HepG2 (cell line): ENCODE results near the gene ANKS3. TPM values are rescaled to one million over a fixed set of nuclear protein-coding genes. Genes with fewer than 3 reads are reported as not detected.

Experiments used
- BCL3 ChIP-seq: sonication (generic); formaldehyde crosslinking; IDR thresholded peaks from 2 replicates; pipeline ENCODE4 v1.5.1; 2020; ENCODE audit warnings: mild to moderate bottlenecking, missing genetic modification reagents, moderate library complexity
- BCL6 ChIP-seq: IDR thresholded peaks from 2 replicates; pipeline ENCODE4 v1.6.1; 2016; ENCODE audit warnings: missing genetic modification reagents, missing compliant biosample characterization
- ETV5 ChIP-seq: IDR thresholded peaks from 2 replicates; pipeline ENCODE4 v1.6.1; 2018; ENCODE audit warnings: missing biosample characterization, missing genetic modification reagents, inconsistent platforms, borderline replicate concordance
- FOXP1 ChIP-seq, 2 experiments: fragments of 450-650 bp in 1 of 2; IDR thresholded peaks; 2 replicates each; pipeline ENCODE4 v1.6.1; 2017 to 2018; ENCODE audit warnings: antibody characterized with exemption in 1 of 2
- HDAC1 ChIP-seq: sonication (generic); formaldehyde crosslinking; IDR thresholded peaks from 2 replicates; pipeline ENCODE4 v1.5.1; 2020; ENCODE audit warnings: mild to moderate bottlenecking, missing genetic modification reagents
- HOXA7 ChIP-seq: sonication (generic); formaldehyde crosslinking; IDR thresholded peaks from 2 replicates; pipeline ENCODE4 v1.8.1; 2022; ENCODE audit warnings: mild to moderate bottlenecking, missing genetic modification reagents, moderate library complexity
- MBNL3 ChIP-seq: fragments of 250-450 bp; sonication (Bioruptor Pico); conservative IDR thresholded peaks from 2 replicates; pipeline ENCODE4 v1.8.0; 2022; ENCODE audit warnings: mild to moderate bottlenecking, inconsistent platforms
- SNAI1 ChIP-seq: sonication (generic); formaldehyde crosslinking; IDR thresholded peaks from 2 replicates; pipeline ENCODE4 v1.5.0; 2020; ENCODE audit warnings: mild to moderate bottlenecking, missing genetic modification reagents, borderline replicate concordance
- TAF1 ChIP-seq: sonication (generic); formaldehyde crosslinking; IDR thresholded peaks from 2 replicates; pipeline ENCODE4 v1.4.0; 2020; ENCODE audit warnings: missing genetic modification reagents
- ZFAT ChIP-seq: sonication (generic); formaldehyde crosslinking; conservative IDR thresholded peaks from 2 replicates; pipeline ENCODE4 v1.8.1; 2023; ENCODE audit warnings: missing genetic modification reagents, inconsistent platforms
- ZNF101 ChIP-seq: sonication (generic); formaldehyde crosslinking; IDR thresholded peaks from 2 replicates; pipeline ENCODE4 v1.4.0; 2020; ENCODE audit warnings: mild to moderate bottlenecking, low read depth, missing genetic modification reagents, borderline replicate concordance
- ZNF331 ChIP-seq: sonication (generic); formaldehyde crosslinking; IDR thresholded peaks from 2 replicates; pipeline ENCODE4 v1.4.0; 2020; ENCODE audit warnings: missing genetic modification reagents
- ZSCAN22 ChIP-seq: sonication (generic); formaldehyde crosslinking; IDR thresholded peaks from 2 replicates; pipeline ENCODE4 v1.4.0; 2020; ENCODE audit warnings: mild to moderate bottlenecking, missing genetic modification reagents
- ZUFSP ChIP-seq: sonication (generic); formaldehyde crosslinking; IDR thresholded peaks from 2 replicates; pipeline ENCODE4 v1.9.0; 2021; ENCODE audit warnings: missing genetic modification reagents, mild to moderate bottlenecking, borderline replicate concordance
- polyA plus RNA-seq, 8 experiments: library from polyadenylated mRNA; depleted of rRNA in 3 of 8; stranded (reverse) in 7 of 8; unstranded in 1 of 8; fragments of >200 nt; fragmentation: Illumina TruSeq in 4 of 8; extraction: Trizol in 4 of 8; gene quantifications; 2 replicates each; pipeline versions ENCODE4 v1.2.1 to v1.2.3, GENCODE V29; 2011 to 2016; ENCODE audit warnings: low read depth in 4 of 8, missing spikeins in 1 of 8, mixed read lengths in 1 of 8; ENCODE audit not compliant: insufficient read depth in 1 of 8
- total RNA-seq, 5 experiments: library from RNA; depleted of rRNA; stranded (reverse); fragments of >200 nt; fragmentation: Illumina TruSeq; extraction: Trizol; gene quantifications; 2 replicates each; pipeline ENCODE4 v1.2.3, GENCODE V29; 2016; ENCODE audit warnings: low read depth in 1 of 5
- TF ChIP-seq, protein P1 (sequence below): sonication (generic); formaldehyde crosslinking; IDR thresholded peaks from 2 replicates; pipeline ENCODE4 v1.4.0; 2020; ENCODE audit warnings: missing genetic modification reagents, borderline replicate concordance
- TF ChIP-seq, protein P2 (sequence below): sonication (generic); formaldehyde crosslinking; IDR thresholded peaks from 2 replicates; pipeline ENCODE4 v1.5.0; 2020; ENCODE audit warnings: missing genetic modification reagents
- TF ChIP-seq, protein P3 (sequence below): sonication (generic); formaldehyde crosslinking; IDR thresholded peaks from 2 replicates; pipeline ENCODE4 v1.8.0; 2022; ENCODE audit warnings: mild to moderate bottlenecking, missing genetic modification reagents, moderate library complexity
- TF ChIP-seq, protein P4 (sequence below): sonication (generic); formaldehyde crosslinking; IDR thresholded peaks from 2 replicates; pipeline ENCODE4 v1.5.0; 2020; ENCODE audit warnings: mild to moderate bottlenecking, missing genetic modification reagents, borderline replicate concordance

Gene ANKS3
- total and polyA plus RNA-seq, 2 of the 13 experiments (the other 11 are each of a cell fraction or from before 2014, with no cell fraction given), result 11.4 to 15.9 TPM

- TF ChIP-seq, protein P1, sequence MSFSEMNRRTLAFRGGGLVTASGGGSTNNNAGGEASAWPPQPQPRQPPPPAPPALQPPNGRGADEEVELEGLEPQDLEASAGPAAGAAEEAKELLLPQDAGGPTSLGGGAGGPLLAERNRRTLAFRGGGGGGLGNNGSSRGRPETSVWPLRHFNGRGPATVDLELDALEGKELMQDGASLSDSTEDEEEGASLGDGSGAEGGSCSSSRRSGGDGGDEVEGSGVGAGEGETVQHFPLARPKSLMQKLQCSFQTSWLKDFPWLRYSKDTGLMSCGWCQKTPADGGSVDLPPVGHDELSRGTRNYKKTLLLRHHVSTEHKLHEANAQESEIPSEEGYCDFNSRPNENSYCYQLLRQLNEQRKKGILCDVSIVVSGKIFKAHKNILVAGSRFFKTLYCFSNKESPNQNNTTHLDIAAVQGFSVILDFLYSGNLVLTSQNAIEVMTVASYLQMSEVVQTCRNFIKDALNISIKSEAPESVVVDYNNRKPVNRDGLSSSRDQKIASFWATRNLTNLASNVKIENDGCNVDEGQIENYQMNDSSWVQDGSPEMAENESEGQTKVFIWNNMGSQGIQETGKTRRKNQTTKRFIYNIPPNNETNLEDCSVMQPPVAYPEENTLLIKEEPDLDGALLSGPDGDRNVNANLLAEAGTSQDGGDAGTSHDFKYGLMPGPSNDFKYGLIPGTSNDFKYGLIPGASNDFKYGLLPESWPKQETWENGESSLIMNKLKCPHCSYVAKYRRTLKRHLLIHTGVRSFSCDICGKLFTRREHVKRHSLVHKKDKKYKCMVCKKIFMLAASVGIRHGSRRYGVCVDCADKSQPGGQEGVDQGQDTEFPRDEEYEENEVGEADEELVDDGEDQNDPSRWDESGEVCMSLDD (CRISPR knock-in tag), result no peak
- TF ChIP-seq, protein P2, sequence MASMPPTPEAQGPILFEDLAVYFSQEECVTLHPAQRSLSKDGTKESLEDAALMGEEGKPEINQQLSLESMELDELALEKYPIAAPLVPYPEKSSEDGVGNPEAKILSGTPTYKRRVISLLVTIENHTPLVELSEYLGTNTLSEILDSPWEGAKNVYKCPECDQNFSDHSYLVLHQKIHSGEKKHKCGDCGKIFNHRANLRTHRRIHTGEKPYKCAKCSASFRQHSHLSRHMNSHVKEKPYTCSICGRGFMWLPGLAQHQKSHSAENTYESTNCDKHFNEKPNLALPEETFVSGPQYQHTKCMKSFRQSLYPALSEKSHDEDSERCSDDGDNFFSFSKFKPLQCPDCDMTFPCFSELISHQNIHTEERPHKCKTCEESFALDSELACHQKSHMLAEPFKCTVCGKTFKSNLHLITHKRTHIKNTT (CRISPR knock-in tag), result no peak
- no peak for TF ChIP-seq FOXP1 (IDR thresholded peaks at IDR 0.05)
- no peak for TF ChIP-seq FOXP1 (CRISPR knock-in tag; IDR thresholded peaks at IDR 0.05)
- TF ChIP-seq ZSCAN22 (CRISPR knock-in tag), result no peak
- TF ChIP-seq TAF1 (CRISPR knock-in tag), result no peak
- TF ChIP-seq BCL3 (CRISPR knock-in tag), result no peak
- TF ChIP-seq, protein P3, sequence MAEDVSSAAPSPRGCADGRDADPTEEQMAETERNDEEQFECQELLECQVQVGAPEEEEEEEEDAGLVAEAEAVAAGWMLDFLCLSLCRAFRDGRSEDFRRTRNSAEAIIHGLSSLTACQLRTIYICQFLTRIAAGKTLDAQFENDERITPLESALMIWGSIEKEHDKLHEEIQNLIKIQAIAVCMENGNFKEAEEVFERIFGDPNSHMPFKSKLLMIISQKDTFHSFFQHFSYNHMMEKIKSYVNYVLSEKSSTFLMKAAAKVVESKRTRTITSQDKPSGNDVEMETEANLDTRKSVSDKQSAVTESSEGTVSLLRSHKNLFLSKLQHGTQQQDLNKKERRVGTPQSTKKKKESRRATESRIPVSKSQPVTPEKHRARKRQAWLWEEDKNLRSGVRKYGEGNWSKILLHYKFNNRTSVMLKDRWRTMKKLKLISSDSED (CRISPR knock-in tag), result no peak
- TF ChIP-seq, protein P4, sequence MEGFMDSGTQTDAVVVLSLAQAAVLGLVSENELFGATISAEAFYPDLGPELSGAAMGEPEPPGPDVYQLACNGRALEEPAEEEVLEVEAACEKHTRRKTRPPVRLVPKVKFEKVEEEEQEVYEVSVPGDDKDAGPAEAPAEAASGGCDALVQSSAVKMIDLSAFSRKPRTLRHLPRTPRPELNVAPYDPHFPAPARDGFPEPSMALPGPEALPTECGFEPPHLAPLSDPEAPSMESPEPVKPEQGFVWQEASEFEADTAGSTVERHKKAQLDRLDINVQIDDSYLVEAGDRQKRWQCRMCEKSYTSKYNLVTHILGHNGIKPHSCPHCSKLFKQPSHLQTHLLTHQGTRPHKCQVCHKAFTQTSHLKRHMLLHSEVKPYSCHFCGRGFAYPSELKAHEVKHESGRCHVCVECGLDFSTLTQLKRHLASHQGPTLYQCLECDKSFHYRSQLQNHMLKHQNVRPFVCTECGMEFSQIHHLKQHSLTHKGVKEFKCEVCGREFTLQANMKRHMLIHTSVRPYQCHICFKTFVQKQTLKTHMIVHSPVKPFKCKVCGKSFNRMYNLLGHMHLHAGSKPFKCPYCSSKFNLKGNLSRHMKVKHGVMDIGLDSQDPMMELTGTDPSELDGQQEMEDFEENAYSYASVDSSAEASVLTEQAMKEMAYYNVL, result no peak
- TF ChIP-seq HOXA7 (CRISPR knock-in tag), result no peak
- TF ChIP-seq BCL6, result peak; percentile 69
- no peak for TF ChIP-seq SNAI1 (CRISPR knock-in tag)
- no peak for TF ChIP-seq ZNF101 (CRISPR knock-in tag)
- 0 out of 2 replicates have a peak, but pooled peaks have one; percentile 2 for TF ChIP-seq ETV5 (CRISPR knock-in tag)
- no peak for TF ChIP-seq ZUFSP
- TF ChIP-seq HDAC1, result 0 out of 2 replicates have a peak, but pooled peaks have one; percentile 45
- no peak for TF ChIP-seq MBNL3 (CRISPR knock-in tag)
- TF ChIP-seq ZNF331, result no peak
- TF ChIP-seq ZFAT (CRISPR knock-in tag), result no peak
Observed at GRCh38 chr16:4675864-4676786, 57.9 kb downstream of the ANKS3 start (continued).
